22Rv1 (cell line): ENCODE measurements around the gene F11.
"Not testable (repeated sequence)": the region's sequence is repeated elsewhere in the genome, so short reads cannot be mapped to it uniquely, and the experiment has no call there.

Experiments used
- ZFX ChIP-seq: fragments of 450-650 bp; IDR thresholded peaks from 2 replicates; pipeline ENCODE4 v1.6.1; 2017; ENCODE audit warnings: antibody characterized with exemption, borderline replicate concordance
- TF ChIP-seq, protein P1 (sequence below): fragments of 450-650 bp; IDR thresholded peaks from 2 replicates; pipeline ENCODE4 v1.5.1; 2017; ENCODE audit warnings: mild to moderate bottlenecking

DNA sequence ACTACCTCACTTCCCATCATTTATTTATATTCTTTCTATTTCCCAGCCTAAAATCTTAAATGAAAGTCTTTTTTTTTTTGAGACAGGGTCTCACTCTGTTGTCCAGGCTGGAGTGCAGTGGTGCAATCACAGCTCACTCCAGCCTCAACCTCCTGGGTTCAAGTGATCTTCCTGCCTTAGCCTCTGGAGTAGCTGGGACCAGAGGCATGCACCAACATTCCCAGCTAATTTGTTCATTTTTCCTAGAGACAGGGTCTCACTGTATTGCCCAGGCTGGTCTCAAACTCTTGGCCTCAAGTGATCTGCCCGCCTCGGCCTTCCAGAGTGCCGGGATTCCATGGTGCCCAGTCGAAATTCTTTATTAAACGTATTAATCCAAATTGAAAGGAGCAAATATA, 7.4 kb downstream of the F11 start:
- TF ChIP-seq, protein P1, sequence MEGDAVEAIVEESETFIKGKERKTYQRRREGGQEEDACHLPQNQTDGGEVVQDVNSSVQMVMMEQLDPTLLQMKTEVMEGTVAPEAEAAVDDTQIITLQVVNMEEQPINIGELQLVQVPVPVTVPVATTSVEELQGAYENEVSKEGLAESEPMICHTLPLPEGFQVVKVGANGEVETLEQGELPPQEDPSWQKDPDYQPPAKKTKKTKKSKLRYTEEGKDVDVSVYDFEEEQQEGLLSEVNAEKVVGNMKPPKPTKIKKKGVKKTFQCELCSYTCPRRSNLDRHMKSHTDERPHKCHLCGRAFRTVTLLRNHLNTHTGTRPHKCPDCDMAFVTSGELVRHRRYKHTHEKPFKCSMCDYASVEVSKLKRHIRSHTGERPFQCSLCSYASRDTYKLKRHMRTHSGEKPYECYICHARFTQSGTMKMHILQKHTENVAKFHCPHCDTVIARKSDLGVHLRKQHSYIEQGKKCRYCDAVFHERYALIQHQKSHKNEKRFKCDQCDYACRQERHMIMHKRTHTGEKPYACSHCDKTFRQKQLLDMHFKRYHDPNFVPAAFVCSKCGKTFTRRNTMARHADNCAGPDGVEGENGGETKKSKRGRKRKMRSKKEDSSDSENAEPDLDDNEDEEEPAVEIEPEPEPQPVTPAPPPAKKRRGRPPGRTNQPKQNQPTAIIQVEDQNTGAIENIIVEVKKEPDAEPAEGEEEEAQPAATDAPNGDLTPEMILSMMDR: not testable (repeated sequence)
- TF ChIP-seq ZFX: not testable (repeated sequence)
